GM21381 (cell line): ENCODE data around the gene CAMKK2.
"Not testable (repeated sequence)": the region's sequence is repeated elsewhere in the genome, so short reads cannot be mapped to it uniquely, and the experiment has no call there.

Experiments used
- ATAC-seq: cut with Tn5 transposase; IDR thresholded peaks from one replicate; pipeline ENCODE4 v1.9.1; 2021; ENCODE audit warnings: mild to moderate bottlenecking, moderate library complexity; ENCODE audit not compliant: unreplicated experiment

Gene CAMKK2

DNA sequence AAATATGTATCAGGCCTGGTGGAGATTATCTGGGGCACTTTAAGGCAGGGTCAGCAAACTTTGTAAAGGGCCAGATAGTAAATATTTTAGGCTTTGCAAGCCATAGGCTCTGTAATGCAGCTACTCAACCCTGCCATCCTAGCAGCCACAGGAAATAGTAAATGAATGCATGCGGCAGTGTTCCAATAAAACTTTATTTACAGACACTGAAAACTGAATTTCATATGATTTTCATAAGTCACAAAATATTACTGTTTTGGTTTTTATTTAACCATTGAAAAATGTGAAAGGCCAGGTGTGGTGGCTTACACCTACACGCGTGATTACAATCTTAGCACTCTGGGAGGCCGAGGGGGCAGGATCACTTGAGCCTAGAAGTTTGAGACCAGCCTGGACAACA lies 3.2 kb upstream of the CAMKK2 start:
- no peak for ATAC-seq

DNA sequence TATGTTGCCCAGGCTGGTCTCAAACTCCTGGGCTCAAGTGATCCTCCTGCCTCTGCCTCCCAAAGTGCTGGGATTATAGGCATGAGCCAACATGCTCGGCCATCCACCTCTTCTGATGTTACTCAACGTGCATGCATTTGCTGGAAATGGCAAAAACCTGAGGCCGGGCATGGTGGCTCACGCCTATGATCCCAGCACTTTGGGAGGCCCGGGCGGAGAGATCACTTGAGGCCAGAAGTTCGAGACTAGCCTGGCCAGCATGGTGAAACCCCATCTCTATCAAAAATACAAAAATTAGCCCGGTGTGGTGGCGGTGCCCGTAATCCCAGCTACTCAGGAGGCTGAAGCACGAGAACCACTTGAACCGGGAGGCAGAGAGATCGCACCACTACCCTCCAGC lies 1.9 kb upstream of the CAMKK2 start:
- not testable (repeated sequence) for ATAC-seq

DNA sequence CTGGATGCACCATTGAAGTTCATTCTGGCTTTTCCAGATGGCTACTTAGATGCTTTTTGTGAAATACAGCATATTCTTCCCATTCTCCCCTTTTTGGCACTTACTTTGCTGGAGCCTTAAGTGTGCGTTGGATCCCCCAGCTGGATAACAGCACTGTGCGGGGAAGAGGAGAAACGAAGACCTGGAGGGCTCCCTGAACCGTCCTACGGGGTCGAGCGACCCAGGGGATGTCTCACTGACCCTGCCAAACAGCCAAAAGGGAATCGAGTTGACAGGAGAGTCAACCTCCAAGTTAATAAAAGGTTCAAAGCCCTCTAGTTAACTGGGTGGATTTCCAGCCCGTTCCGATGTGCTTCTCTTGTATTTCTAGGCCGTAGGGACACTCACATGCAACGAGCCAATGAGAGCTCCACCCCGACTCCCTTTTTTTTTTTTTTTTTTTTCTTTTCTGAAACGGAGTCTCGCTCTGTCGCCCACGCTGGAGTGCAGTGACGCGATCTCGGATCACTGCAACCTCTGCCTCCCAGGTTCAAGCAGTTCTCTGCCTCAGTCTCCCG lies 1.0 kb upstream of the CAMKK2 start:
- no peak for ATAC-seq

DNA sequence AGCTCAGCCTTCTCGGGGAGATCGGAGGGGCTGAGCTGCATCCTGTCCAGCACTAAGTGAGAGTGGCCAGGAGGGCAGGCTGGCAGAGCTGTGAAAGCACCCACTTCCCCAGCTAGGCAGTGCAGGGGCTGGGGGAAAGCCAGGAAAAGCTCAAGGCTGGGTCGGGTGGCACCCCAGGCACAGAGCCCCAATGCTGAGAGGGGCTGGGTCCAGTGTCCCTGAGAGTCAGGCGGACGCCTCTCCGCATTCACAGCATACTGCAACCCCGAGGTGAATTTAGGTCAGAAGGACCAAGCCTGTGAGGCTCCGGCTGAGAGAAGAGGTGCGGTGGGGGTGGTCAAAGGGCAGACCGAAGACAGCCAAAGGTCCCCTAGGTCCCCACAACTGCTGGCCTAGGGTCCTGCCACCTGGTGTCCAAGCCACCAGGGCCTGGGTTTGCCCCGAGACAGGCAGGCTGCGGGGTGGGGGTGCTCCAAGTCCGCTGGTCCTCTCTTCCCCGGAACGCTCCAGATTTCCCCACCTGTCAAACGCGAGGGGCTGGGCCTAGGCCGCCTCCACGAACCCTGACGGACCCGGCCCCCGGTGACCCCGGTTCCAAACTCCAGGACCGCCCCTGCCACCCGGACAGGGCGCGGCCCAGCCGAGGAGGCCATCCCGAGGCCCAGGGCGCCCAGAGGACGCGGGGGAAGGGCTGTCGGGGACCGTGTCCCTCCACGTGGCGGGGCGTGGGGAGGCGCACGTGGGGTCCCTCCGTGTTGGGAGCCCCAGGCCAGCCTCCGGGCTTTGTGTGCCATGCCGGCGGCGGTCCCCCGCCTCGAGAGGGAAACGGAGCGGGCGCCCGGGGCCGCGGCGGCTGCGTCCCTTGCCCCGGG lies 527 bp downstream of the CAMKK2 start:
- ATAC-seq: peak; percentile 26

DNA sequence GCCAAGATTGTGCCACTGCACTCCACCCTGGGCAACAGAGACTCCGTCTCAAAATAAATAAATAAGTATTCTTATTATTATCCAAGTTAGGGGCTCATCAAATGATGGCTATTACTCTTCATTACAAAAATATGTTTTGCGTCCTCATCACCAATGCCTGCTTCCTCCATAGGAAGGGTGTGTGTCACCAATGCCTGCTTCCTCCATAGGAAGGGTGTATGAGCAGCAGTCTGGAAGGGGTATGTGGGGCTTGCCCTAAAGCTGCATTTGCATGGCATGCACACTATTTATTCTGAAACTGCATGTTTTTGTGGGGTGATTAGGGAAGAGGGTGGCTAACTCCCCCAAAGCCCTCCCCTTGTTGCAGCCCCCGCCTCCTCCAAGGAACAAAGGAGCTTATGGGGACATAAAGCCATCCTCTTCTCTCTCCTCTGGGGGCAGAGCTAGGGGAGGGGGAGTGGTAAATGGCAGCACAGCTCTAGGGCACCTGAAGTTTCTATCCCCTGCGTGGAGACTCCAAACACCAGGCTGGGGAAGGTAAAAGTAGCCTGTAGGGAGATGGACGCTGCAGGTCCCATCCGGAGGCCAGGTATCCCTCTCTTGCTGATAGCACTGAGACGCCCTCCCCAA lies 1.3 kb downstream of the CAMKK2 start:
- no peak for ATAC-seq

DNA sequence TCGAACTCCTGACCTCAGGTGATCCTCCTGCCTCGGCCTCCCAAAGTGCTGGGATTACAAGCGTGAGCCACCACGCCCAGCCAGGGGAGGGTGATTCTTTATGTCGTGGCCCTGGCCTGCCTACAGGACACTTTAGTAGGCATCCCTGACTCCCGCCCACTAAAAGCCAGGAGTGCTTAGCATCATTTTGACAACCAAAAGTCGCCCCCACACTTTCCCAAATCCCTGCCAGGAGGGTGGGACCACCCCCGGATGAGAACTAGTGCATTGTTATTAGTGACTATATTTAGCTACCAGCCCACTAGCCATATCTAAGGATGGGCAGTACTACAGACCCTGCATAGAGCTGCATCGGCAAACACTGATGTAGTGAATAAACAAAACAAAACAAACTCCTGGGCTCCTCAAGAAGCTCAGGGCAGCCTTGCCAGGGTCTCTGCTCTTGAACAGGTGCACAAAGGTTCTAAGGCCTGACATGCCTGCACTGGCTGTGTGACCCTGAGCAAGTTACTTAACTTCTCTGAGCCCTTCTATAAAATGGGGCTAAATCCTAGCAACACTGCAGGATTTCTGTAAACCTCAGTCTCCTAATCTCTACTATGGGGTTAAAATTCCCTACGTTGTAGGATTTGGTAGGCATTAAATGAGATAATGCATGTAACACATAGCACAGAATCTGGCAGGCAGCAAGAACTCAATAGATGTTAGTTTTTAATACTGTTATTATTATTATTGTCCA lies 2.2 kb downstream of the CAMKK2 start:
- no peak for ATAC-seq

DNA sequence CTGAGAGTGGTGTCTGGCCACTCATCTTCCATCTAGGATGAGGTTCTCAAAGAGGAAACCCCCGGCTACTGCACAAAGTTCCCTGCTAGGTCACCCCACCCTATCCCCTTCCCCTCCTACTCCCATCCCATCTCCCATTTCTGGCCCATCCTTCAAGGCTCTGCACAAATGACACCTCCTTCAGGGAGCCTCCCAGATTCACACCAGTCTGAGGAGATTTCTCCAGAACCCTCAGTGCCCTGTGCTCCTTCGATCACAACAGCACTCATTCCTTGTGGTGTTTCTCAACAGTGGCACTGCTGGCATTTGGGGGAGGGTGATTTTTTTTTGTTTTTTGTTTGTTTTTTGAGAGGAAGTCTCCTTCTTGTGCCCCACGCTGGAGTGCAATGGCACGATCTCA lies 2.9 kb downstream of the CAMKK2 start:
- no peak for ATAC-seq

DNA sequence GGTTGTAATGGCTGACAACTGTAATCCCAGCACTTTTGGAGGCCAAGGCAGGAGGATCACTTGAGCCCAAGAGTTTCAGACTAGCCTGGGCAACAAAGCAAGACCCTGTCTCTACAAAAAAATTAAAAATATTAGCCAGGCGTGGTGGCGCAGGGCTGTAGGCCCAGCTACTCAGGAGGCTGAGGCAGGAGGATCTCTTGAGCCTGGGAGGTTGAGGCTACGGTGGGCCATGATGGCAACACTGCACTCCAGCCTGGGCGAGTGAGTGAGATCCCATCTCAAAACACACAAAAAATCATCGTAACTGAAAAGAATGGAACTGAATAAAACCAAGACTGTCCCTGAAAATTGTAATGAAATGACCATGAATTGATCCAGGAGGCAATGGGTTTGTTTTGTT lies 6.1 kb downstream of the CAMKK2 start:
- no peak for ATAC-seq

DNA sequence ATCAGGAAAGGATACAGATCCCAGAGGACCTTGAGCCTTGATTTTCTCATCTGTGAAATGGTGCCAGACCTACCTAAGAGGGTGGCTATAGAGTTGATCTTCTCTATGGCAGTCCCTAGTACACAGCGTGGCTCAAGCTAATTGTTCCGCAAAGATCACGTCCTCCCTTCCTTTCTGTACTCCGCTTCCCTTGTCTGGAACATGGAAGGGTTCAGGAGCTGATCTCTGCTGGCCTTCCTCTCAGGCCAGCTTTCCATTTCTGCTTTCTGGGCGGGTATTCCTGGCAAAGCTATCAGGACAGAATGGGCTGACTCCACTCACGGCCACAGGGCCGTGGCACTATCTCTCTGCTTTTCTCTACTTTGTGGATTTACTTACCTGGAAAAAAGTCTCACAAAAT lies 6.5 kb downstream of the CAMKK2 start:
- ATAC-seq: no peak

DNA sequence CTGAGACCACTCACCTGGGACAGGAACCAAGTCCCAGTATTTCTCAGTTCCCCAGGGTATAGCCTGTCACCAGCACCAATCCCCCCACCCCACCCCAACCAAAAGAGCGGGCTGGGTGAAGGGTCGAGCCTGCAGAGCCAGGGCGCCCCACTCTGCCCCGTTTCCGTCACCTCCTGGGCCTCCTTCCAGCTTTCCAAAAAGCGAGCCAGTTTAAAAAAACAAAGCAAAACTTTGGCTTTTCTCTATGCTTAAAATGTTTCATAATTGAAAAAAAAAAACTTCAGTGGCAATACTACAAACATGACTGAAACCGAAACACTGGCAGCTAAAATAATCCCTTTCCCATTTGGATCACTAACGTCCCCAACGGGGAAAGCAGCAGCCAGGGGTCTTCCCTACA lies 7.5 kb downstream of the CAMKK2 start:
- no peak for ATAC-seq

DNA sequence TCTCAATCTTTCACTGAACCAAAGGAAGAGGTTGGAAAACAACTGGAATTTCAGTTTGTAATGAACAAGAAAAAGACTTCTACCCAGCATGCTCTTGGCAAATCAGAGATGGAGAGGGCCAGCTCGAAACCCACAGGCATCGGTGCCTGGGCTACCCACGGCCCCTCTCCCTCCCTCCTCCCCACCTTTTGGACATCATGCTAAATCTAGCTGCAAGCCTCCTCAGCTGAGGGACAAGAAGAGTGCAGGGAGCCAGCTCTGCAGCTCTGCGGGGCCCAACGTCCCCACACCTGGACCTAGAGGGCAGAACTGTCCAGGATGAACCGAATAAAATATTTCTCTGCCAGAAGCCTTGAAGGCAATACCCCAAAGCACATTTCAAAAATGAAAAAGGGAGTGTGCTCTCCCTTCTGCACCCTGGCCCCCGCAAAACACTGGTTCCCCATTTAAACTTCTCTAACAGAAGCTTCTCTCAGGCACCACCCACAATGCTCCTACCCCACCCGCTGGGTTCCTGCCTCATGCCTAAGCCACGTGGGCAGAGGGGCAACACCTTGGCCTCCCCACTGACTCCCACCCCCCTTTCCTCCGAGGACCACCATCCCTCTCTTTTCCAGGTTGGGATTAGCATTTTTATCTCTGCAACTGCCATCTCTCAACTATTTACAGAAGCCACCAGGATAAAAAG lies 8.2 kb downstream of the CAMKK2 start:
- ATAC-seq: no peak

DNA sequence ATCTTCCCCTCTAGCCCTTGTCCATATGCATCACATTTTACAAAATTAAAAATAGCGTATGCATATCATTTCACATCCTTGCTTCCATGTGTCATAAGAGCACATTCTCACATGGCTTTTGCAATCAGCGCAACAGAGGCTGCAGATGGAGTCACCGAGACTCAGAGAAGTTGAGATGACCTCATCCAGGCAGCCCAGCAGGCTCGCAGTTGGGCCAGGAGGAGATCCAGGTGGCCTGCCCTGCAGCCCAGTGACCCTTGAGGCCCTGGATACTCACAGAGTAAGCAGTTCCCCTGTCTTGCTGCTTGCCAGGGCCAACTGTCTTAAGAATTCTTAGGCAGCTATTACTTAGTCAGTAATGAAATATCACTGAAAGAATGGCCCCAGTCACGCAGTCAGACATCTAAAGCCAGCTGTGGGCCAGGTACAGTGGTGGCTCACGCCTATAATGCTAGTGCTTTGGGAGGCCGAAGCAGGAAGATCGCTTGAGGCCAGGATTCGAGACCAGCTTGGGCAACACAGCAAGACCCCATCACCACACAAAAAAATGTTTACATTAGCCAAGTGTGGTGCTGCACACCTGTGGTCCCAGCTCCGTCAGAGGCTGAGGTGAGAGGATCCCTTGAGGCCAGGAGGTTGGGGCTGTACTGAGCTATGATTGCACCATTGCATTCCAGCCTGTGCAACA lies 9.1 kb downstream of the CAMKK2 start:
- ATAC-seq: no peak

DNA sequence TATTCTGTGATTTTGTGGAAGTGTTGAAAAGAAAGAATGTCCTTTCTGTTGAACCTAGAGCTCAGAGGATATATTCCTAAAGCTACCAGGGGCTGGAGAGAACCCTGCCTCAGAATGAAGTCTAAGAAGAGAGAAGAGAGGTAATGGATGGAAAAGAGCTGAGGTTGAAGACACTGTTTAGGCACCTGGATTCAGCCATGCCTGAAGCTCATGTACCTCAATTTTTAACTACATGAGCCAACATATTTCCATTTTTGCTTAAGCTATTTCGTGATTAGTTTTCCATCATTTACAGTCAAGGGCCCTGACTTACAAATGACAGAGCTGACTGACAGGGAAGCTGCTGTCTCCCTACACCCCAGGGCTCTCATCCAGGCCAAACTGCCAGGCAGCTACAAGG lies 10.7 kb downstream of the CAMKK2 start:
- no peak for ATAC-seq

DNA sequence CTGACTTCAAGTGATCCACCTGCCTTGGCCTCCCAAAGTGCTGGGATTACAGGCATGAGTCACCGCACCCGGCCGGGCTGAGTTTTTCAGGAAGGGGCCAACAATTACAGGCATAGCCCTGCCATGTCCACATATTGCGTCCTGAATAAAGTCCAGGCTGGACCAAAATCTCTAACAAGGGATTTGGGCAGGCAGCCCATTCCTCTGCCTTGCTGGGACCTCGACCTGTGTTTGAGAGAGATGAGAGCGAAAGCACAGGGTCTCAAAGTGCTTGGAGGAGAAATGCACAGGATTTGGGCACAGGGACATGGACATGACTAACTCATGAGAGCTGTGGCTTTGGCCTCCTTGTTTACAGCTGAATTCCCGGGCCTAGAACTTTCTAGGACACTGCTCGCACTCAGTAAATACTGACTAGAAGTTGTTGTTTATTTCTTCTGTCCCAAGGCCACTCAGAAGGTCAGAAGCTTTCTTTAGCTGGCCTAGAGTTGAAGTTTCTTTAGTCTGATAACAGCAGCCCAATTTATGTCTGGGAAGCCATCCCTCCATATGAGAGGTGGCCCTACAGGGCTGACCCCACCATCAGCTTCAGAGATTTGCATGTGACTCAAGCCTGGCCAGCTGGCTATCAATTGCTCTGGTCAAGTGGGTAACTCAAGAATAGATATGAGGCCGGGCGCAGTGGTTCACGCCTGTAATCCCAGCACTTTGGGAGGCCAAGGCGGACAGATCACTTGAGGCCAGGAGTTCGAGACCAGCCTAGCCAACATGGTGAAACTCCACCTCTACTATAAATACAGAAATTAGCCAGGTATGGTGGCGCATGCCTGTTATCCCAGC lies 11.7 kb downstream of the CAMKK2 start:
- no peak for ATAC-seq

DNA sequence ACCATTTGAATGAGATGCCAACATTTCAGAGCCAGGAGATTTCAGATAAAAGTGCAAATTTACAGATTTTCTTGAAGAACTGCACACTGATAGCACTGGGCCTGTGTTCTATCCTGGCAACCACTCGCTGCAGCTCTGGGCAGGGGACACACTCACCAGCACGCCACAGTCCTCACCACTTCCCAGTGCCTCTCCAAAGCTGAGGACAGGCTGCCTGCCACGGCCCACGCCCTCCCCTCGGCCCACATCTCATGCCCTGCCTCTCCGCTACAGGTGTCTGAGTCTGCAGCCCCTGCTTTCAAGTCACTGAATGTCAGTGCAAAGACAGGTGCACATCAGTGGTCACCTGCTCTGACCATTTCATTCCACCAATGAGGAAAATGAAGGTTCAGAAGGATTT lies 12.7 kb downstream of the CAMKK2 start:
- no peak for ATAC-seq

DNA sequence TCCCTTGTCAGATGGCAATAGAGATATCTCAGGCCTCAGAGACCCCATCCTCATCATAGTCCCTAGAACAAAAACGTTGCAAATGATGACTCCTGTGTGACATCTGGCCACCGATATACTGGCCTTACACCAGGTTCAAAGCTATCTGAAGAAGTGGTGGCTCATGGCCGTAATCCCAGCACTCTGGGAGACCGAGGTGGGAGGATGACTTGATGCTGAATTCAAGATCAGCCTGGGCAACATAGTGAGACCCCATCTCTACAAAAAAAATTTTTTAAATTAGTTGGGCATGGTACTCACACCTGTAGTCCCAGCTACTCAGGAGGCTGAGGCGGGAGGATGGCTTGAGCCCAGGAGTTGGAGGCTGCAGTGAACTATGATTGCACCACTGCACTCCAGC lies 13.1 kb downstream of the CAMKK2 start:
- ATAC-seq: no peak

DNA sequence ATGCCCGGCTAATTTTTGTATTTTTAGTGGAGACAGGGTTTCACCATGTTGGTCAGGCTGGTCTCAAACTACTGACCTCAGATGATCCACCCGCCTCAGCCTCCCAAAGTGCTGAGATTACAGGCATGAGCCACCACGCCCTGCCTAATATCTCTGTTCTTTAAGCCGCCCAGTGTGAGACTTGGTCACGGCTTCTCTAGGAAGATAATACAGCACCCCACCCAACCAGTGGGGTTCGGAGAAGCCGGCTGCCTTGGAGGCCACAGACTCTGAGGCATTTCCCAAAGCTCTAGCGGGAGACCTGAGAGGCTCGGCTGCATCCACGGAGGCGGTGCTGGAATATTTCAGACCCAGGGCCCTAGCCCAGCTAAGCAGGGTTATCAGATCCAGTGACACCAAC lies 13.6 kb downstream of the CAMKK2 start:
- not testable (repeated sequence) for ATAC-seq

DNA sequence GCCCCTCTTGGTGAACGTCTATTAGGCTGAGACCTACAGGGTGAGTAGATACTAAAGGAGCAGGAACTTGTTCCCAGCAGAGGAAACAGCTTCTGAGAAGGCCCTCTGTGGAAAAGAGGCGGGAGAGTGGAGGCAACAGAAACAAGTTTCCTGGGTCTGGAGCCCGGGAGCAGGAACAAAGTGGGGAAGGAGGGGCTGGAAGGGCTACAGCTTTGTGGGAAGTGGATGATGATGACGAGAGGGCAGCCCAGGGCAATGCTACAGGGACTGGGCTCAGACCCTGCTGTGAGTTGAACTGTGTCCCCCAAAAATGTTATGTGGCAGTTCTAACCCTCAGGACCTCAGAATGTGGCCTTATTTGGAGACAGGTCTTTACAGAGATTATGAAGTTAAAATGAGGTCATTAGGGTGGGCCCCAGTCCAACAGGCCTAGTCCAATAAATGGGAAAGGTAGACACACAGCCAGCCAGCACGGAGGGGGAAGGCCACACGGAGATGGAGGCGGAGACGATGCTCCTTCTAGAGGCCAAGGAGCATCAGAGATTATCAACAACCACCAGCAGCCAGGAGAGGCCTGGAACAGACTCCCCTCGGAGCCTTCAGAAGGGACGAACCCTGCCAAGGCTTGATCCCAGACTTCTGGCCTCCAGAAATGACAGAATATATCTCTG lies 14.3 kb downstream of the CAMKK2 start:
- no peak for ATAC-seq

DNA sequence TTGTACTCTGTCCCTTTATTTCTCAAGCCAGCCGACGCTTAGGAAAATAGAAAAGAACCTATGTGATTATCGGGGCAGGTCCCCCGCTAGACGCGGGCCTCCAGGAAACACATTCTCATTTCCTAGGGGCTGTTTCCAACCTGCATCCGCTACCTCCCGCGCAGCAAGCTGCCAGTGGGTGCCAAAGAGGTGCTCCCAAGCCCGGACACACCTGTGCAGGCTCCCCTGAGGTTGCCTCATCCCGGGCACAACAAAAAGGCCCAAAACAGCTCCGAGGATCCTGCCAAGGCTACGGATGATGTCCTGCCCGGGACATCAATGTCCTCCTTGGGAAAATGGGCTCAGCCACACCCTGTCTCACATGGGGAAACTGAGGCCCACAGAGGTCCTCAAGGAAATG lies 15.4 kb downstream of the CAMKK2 start:
- not testable (repeated sequence) for ATAC-seq
